SK-N-SH (cell line): ENCODE measurements around the gene GLTPD2. TPM values are rescaled to one million over a fixed set of nuclear protein-coding genes. Genes with fewer than 3 reads are reported as not detected.

Source experiments
- CTCF ChIA-PET: fragments of 300-600, 350-600 bp; formaldehyde crosslinking; extraction: SDS; loops from one replicate; lab custom pipeline; 2021; lab: Yijun Ruan, JAX
- POLR2A ChIA-PET: fragments of 350-600 bp; sonication (Branson Sonifier 250); formaldehyde crosslinking; extraction: SDS; loops from one replicate; lab custom pipeline; 2020; ENCODE audit warnings: antibody characterized with exemption, inconsistent platforms; lab: Yijun Ruan, JAX
- DNase-seq: peaks from one replicate; pipeline ENCODE4 v3.0.0; 2012
- H2AFZ ChIP-seq: fragments of 200-600 bp; sonication (generic); 2 replicates; pipeline ENCODE4 v1.8.1; 2016; ENCODE audit warnings: antibody characterized with exemption, mild to moderate bottlenecking, low read depth
- H3F3A ChIP-seq: fragments of 200-600 bp; sonication (generic); replicated peaks from 2 replicates; pipeline ENCODE3; 2016; ENCODE audit warnings: antibody characterized with exemption, mild to moderate bottlenecking; ENCODE audit not compliant: insufficient read depth
- H3K27ac ChIP-seq, 2 experiments: fragments of 200-500 bp in 1 of 2; fragments of 200-600 bp in 1 of 2; sonication (Bioruptor generic) in 1 of 2; sonication (generic), shearing (Covaris generic) in 1 of 2; 2 replicates each; pipeline versions ENCODE4 v1.5.1 to v1.6.1; 2014 to 2016; ENCODE audit warnings: low read depth in 2 of 2, inconsistent platforms in 1 of 2, low read length in 1 of 2, mild to moderate bottlenecking in 1 of 2, mixed read lengths in 1 of 2
- H3K27me3 ChIP-seq: fragments of 200-600 bp; sonication (generic), shearing (Covaris generic); 2 replicates; pipeline ENCODE4 v1.6.1; 2016; ENCODE audit warnings: mixed run types; ENCODE audit not compliant: insufficient read depth
- H3K36me3 ChIP-seq, 2 experiments: fragments of 200-500 bp in 1 of 2; fragments of 200-600 bp in 1 of 2; sonication (Bioruptor generic) in 1 of 2; sonication (generic) in 1 of 2; replicated peaks in 1 of 2; 2 replicates each; pipeline versions ENCODE3 to v1.5.1; 2014 to 2016; ENCODE audit warnings: low read length in 1 of 2, mild to moderate bottlenecking in 1 of 2; ENCODE audit not compliant: insufficient read depth in 2 of 2, control insufficient read depth in 1 of 2
- H3K4me1 ChIP-seq, 2 experiments: fragments of 200-500 bp in 1 of 2; fragments of 200-600 bp in 1 of 2; sonication (Bioruptor generic) in 1 of 2; sonication (generic), shearing (Covaris generic) in 1 of 2; 2 replicates each; pipeline versions ENCODE4 v1.5.1 to v1.6.1; 2014 to 2016; ENCODE audit warnings: low read depth in 1 of 2, low read length in 1 of 2, mixed run types in 1 of 2; ENCODE audit not compliant: insufficient read depth in 2 of 2, control insufficient read depth in 1 of 2
- H3K4me2 ChIP-seq: fragments of 200-600 bp; sonication (generic), shearing (Covaris generic); 2 replicates; pipeline ENCODE4 v1.6.1; 2017; ENCODE audit warnings: mixed run types
- H3K4me3 ChIP-seq, 2 experiments: fragments of 200-500 bp in 1 of 2; fragments of 200-600 bp in 1 of 2; sonication (Bioruptor generic) in 1 of 2; sonication (generic), shearing (Covaris generic) in 1 of 2; 2 replicates each; pipeline versions ENCODE4 v1.5.1 to v1.8.1; 2014 to 2016; ENCODE audit warnings: low read depth in 2 of 2, inconsistent platforms in 1 of 2, low read length in 1 of 2, mild to moderate bottlenecking in 1 of 2, mixed read lengths in 1 of 2, moderate library complexity in 1 of 2
- H3K79me2 ChIP-seq: fragments of 200-600 bp; sonication (generic); 2 replicates; pipeline ENCODE4 v1.8.1; 2017; ENCODE audit warnings: mild to moderate bottlenecking; ENCODE audit not compliant: insufficient read depth
- H3K9ac ChIP-seq: fragments of 200-600 bp; sonication (generic); 2 replicates; pipeline ENCODE4 v1.6.1; 2017; ENCODE audit warnings: mixed run types
- H3K9me2 ChIP-seq: fragments of 200-600 bp; sonication (generic); 2 replicates; pipeline ENCODE4 v1.6.1; 2017; ENCODE audit warnings: mixed run types
- H3K9me3 ChIP-seq: fragments of 200-600 bp; sonication (generic); 2 replicates; pipeline ENCODE4 v1.6.1; 2017; ENCODE audit warnings: mixed run types, mild to moderate bottlenecking, moderate library complexity
- H4K20me1 ChIP-seq: fragments of 200-600 bp; sonication (generic); 2 replicates; pipeline ENCODE4 v1.6.1; 2017; ENCODE audit warnings: mild to moderate bottlenecking, mixed run types; ENCODE audit not compliant: insufficient read depth
- CHD2 ChIP-seq: fragments of 150-350 bp; IDR thresholded peaks from 2 replicates; pipeline ENCODE4 v1.6.1; 2018; ENCODE audit warnings: low read length; ENCODE audit not compliant: partially characterized antibody
- CTCF ChIP-seq: fragments of 200-600 bp; sonication (generic); IDR thresholded peaks from 2 replicates; pipeline ENCODE4 v1.6.1; 2017; ENCODE audit warnings: antibody characterized with exemption, mild to moderate bottlenecking, moderate library complexity
- ELF1 ChIP-seq: IDR thresholded peaks from 2 replicates; pipeline ENCODE4 v1.4.0; 2012
- EP300 ChIP-seq, 2 experiments: IDR thresholded peaks; 2 replicates each; pipeline versions ENCODE4 v1.4.0 to v1.6.1; 2012; ENCODE audit warnings: borderline replicate concordance in 1 of 2, low read depth in 1 of 2, low read length in 1 of 2
- EZH2phosphoT487 ChIP-seq: fragments of 200-600 bp; sonication (generic); IDR thresholded peaks from 2 replicates; pipeline ENCODE4 v1.6.1; 2017; ENCODE audit warnings: low read depth, mixed run types, mild to moderate bottlenecking, antibody characterized with exemption, moderate library complexity, borderline replicate concordance
- FOXJ3 ChIP-seq: sonication (generic); formaldehyde crosslinking; IDR thresholded peaks from 2 replicates; pipeline ENCODE4 v1.5.1; 2020; ENCODE audit warnings: mild to moderate bottlenecking, missing genetic modification reagents
- GABPA ChIP-seq: IDR thresholded peaks from 2 replicates; pipeline ENCODE4 v1.4.0; 2012; ENCODE audit warnings: low read depth, mild to moderate bottlenecking
- IRF3 ChIP-seq: fragments of 150-350 bp; IDR thresholded peaks from 2 replicates; pipeline ENCODE4 v1.6.1; 2016; ENCODE audit warnings: mild to moderate bottlenecking, low read depth, low read length
- JUND ChIP-seq: IDR thresholded peaks from 2 replicates; pipeline ENCODE4 v1.4.0; 2012
- MEF2A ChIP-seq: IDR thresholded peaks from 2 replicates; pipeline ENCODE4 v1.4.0; 2012; ENCODE audit warnings: low read depth, borderline replicate concordance
- NFIC ChIP-seq: IDR thresholded peaks from 2 replicates; pipeline ENCODE4 v1.4.0; 2012; ENCODE audit warnings: borderline replicate concordance
- NRF1 ChIP-seq: IDR thresholded peaks from 2 replicates; pipeline ENCODE4 v1.6.1; 2012; ENCODE audit warnings: low read depth, mild to moderate bottlenecking, low read length
- POLR2AphosphoS5 ChIP-seq: IDR thresholded peaks from 2 replicates; pipeline ENCODE4 v1.6.1; 2012; ENCODE audit warnings: low read depth, low read length
- RXRA ChIP-seq: IDR thresholded peaks from 2 replicates; pipeline ENCODE4 v1.4.0; 2012; ENCODE audit warnings: low read depth, mild to moderate bottlenecking, borderline replicate concordance
- SIN3A ChIP-seq: IDR thresholded peaks from 2 replicates; pipeline ENCODE4 v1.6.1; 2012; ENCODE audit warnings: low read depth, mild to moderate bottlenecking, low read length, moderate library complexity, borderline replicate concordance
- YY1 ChIP-seq: IDR thresholded peaks from 2 replicates; pipeline ENCODE4 v1.4.0; 2012; ENCODE audit warnings: low read depth, mild to moderate bottlenecking
- WGBS: methylation state at CpG from one replicate; pipeline ENCODE4 v1.1.6; 2017; ENCODE audit warnings: low lambda C conversion rate; 5-methylcytosine and 5-hydroxymethylcytosine counted together
- polyA plus RNA-seq, 3 experiments: library from polyadenylated mRNA; depleted of rRNA; stranded (reverse); fragments of >200 nt; gene quantifications; 2 replicates each; pipeline ENCODE4 v1.2.3, GENCODE V29; 2012
- TF ChIP-seq, protein P1 (sequence below): IDR thresholded peaks from 2 replicates; pipeline ENCODE4 v1.6.1; 2012; ENCODE audit warnings: mild to moderate bottlenecking, low read depth, low read length, moderate library complexity

Gene GLTPD2
- polyA plus RNA-seq, 1 of the 3 experiments (the other 2 are of a cell fraction) = not detected

- Histone ChIP-seq H3K36me3 (peaks cover 11 to 18% of the 10 kb centered on the region in 2 experiments), H3K9me2 (no peaks in the 10 kb centered on the region), H3K79me2 (peaks cover 21% of the 10 kb centered on the region), H4K20me1 (no peaks in the 10 kb centered on the region), H3K4me1 (peaks cover 0 to 2% of the 10 kb centered on the region in 2 experiments; a peak in 1 of 4 replicates), H3K9me3 (no peaks in the 10 kb centered on the region), H3K27me3 (no peaks in the 10 kb centered on the region), H3K4me3 (no peak within 1 kb of the TSS), H3K9ac (no peak within 1 kb of the TSS), H3K27ac (no peak within 1 kb of the TSS), H3K4me2 (no peak within 1 kb of the TSS), H2AFZ (no peak within 1 kb of the TSS), H3F3A (no peaks in the 10 kb centered on the region)
- POLR2A ChIA-PET = no interaction called here
- CTCF ChIA-PET = no interaction called here
- 84% methylated on average over 9 of the region's 9 CpGs for WGBS
- TF ChIP-seq MEF2A = no peak
- no peak for TF ChIP-seq GABPA
- TF ChIP-seq, protein P1, sequence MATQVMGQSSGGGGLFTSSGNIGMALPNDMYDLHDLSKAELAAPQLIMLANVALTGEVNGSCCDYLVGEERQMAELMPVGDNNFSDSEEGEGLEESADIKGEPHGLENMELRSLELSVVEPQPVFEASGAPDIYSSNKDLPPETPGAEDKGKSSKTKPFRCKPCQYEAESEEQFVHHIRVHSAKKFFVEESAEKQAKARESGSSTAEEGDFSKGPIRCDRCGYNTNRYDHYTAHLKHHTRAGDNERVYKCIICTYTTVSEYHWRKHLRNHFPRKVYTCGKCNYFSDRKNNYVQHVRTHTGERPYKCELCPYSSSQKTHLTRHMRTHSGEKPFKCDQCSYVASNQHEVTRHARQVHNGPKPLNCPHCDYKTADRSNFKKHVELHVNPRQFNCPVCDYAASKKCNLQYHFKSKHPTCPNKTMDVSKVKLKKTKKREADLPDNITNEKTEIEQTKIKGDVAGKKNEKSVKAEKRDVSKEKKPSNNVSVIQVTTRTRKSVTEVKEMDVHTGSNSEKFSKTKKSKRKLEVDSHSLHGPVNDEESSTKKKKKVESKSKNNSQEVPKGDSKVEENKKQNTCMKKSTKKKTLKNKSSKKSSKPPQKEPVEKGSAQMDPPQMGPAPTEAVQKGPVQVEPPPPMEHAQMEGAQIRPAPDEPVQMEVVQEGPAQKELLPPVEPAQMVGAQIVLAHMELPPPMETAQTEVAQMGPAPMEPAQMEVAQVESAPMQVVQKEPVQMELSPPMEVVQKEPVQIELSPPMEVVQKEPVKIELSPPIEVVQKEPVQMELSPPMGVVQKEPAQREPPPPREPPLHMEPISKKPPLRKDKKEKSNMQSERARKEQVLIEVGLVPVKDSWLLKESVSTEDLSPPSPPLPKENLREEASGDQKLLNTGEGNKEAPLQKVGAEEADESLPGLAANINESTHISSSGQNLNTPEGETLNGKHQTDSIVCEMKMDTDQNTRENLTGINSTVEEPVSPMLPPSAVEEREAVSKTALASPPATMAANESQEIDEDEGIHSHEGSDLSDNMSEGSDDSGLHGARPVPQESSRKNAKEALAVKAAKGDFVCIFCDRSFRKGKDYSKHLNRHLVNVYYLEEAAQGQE = no peak
- no peak for TF ChIP-seq POLR2AphosphoS5
- no peak for TF ChIP-seq EP300 (IDR thresholded peaks at IDR 0.05; ENCODE audit: borderline replicate concordance in 1 of 2, low read depth in 1 of 2, low read length in 1 of 2)
- TF ChIP-seq NRF1 = no peak
- no peak for TF ChIP-seq RXRA
- TF ChIP-seq YY1 = no peak
- no peak for DNase-seq
These were observed 13.5 kb downstream of the GLTPD2 start, which contains the start of gene C17orf114 for GRCh38 chr17:4802228-4802627. TSS of gene C17orf114 (minus strand) at chr17:4802328.

- POLR2A ChIA-PET = interaction anchor here (1.0 to 1.2 kb wide), 3 partner anchors 10 to 16 kb away, joined by 4 to 11 read pairs (median 10); partner anchors contain the start of gene PSMB6
- TF ChIP-seq SIN3A = no peak
- TF ChIP-seq CHD2 = no peak
- TF ChIP-seq IRF3 = no peak
- no peak for TF ChIP-seq CTCF
- TF ChIP-seq EZH2phosphoT487 = no peak
- no peak for TF ChIP-seq NFIC
- no peak for TF ChIP-seq FOXJ3 (CRISPR knock-in tag)
- no peak for TF ChIP-seq RXRA
- no peak for TF ChIP-seq JUND
- TF ChIP-seq ELF1 = no peak
- TF ChIP-seq, protein P1 = no peak
These were observed 17.7 kb downstream of the GLTPD2 start for GRCh38 chr17:4806456-4806776.

More at GRCh38 chr17:4806456-4806776, 17.7 kb downstream of the GLTPD2 start:
- Histone ChIP-seq H2AFZ (peak overlapping the region; percentile 97), H3K36me3 (peaks cover 5 to 6% of the 10 kb centered on the region in 2 experiments), H3K27ac (no peak overlapping the region; a peak in 1 of 4 replicates), H3K9me3 (no peaks in the 10 kb centered on the region), H3K4me2 (peak overlapping the region; percentile 93), H4K20me1 (no peaks in the 10 kb centered on the region), H3K9me2 (no peaks in the 10 kb centered on the region), H3K4me1 (peaks cover 0 to 8% of the 10 kb centered on the region in 2 experiments; a peak in 1 of 4 replicates), H3K79me2 (peaks cover 17% of the 10 kb centered on the region; the same call in 1 of the 2 replicates), H3K4me3 (peak overlapping the region; percentile 63 to 92), H3K9ac (peak overlapping the region; percentile 83), H3K27me3 (no peaks in the 10 kb centered on the region), H3F3A (no peaks in the 10 kb centered on the region)
- CTCF ChIA-PET = interaction anchor here (0.7 to 2.0 kb wide), 7 partner anchors 9 to 103 kb away, joined by 3 to 10 read pairs (median 4); partner anchors contain the start of gene PSMB6
- no peak for DNase-seq
- 3% methylated on average over 15 of the region's 16 CpGs for WGBS
